NCI-H446 (cell line): ENCODE measurements around the gene CHD3.

ENCODE experiments used
- DNase-seq, 2 experiments: peaks; one replicate each; lab custom pipeline; 2025; lab: John Stamatoyannopoulos, UW

Gene CHD3

GRCh38 chr17:7864995-7865650, 23.5 kb upstream of the CHD3 start:
- no peak for DNase-seq

GRCh38 chr17:7867881-7868329, 20.7 kb upstream of the CHD3 start:
- DNase-seq, result no peak

- DNase-seq, result no peak
Observed at GRCh38 chr17:7873051-7873450, 15.5 kb upstream of the CHD3 start.

- DNase-seq, result no peak
Observed at GRCh38 chr17:7875804-7876370, 12.7 kb upstream of the CHD3 start.

GRCh38 chr17:7878234-7878633, 10.4 kb upstream of the CHD3 start:
- DNase-seq, result no peak

GRCh38 chr17:7880076-7880868, 8.3 kb upstream of the CHD3 start:
- DNase-seq, result no peak

GRCh38 chr17:7881276-7882054, 7.1 kb upstream of the CHD3 start:
- DNase-seq, result peak; percentile 60 to 83

- no peak for DNase-seq
Observed at GRCh38 chr17:7882068-7882467, 6.5 kb upstream of the CHD3 start.

- no peak for DNase-seq
Observed at GRCh38 chr17:7882629-7883028, 6.0 kb upstream of the CHD3 start.

GRCh38 chr17:7883781-7884386, 4.7 kb upstream of the CHD3 start:
- peak in 1 of 2 experiments; percentile 20 for DNase-seq

GRCh38 chr17:7884581-7885366, 3.8 kb upstream of the CHD3 start:
- DNase-seq, result no peak

GRCh38 chr17:7885367-7886226, 3.0 kb upstream of the CHD3 start:
- DNase-seq, result peak in 1 of 2 experiments; percentile 25

- peak in 1 of 2 experiments; percentile 31 for DNase-seq
Observed at GRCh38 chr17:7886227-7887037, 2.2 kb upstream of the CHD3 start.

GRCh38 chr17:7887038-7887481, 1.5 kb upstream of the CHD3 start:
- no peak for DNase-seq

- peak; percentile 92 to 96 for DNase-seq
Observed at GRCh38 chr17:7887482-7888183, 956 bp upstream of the CHD3 start.

- DNase-seq, result peak; percentile 95 to 98
Observed at GRCh38 chr17:7889166-7889955, 772 bp downstream of the CHD3 start.

GRCh38 chr17:7893187-7893880, 4.7 kb downstream of the CHD3 start:
- DNase-seq, result no peak
